ENCODE measurements around the gene CRYBB1. TPM values are rescaled to one million over a fixed set of nuclear protein-coding genes. Genes with fewer than 3 reads are reported as not detected.

The CRYBB1 gene
- total RNA-seq, 1 donor from 2014 or later: not detected

DNA sequence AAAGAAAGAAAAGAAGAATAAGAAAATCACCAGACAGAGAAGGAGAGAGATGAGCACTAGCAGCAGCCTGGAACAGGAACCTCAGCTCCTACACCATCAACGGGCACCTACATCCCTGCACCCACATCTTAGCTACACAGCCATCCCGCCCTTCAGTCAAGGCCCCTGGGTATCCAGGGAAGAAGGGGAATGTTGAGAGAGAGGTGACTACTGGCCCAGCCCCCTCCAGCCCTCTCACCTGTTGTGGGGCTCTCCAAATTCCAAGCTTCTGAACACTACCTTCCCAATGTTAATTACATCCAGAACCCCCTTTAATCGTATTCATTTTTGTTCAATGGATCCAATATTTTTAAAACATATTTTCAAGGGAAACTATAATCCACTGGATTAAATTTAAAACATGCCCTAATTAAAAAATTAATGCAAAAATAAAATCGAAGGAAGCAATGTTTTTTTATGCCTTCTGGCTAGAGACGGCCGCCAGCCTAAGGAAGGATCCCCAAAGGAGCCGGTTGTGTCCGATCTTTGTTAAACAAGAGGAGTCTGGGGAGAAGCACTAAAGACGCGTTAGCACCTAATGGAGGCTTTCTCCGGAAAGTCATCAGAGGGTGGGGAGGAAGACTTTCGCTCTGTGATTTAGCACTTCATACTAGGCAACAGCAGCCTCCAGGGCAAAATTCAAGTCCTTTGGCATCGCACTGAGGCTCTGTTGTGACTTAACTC, 37.4 kb downstream of the CRYBB1 start:
- TF ChIP-seq, protein P1, sequence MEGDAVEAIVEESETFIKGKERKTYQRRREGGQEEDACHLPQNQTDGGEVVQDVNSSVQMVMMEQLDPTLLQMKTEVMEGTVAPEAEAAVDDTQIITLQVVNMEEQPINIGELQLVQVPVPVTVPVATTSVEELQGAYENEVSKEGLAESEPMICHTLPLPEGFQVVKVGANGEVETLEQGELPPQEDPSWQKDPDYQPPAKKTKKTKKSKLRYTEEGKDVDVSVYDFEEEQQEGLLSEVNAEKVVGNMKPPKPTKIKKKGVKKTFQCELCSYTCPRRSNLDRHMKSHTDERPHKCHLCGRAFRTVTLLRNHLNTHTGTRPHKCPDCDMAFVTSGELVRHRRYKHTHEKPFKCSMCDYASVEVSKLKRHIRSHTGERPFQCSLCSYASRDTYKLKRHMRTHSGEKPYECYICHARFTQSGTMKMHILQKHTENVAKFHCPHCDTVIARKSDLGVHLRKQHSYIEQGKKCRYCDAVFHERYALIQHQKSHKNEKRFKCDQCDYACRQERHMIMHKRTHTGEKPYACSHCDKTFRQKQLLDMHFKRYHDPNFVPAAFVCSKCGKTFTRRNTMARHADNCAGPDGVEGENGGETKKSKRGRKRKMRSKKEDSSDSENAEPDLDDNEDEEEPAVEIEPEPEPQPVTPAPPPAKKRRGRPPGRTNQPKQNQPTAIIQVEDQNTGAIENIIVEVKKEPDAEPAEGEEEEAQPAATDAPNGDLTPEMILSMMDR (conservative IDR thresholded peaks at IDR 0.05; ENCODE audit: low read depth, low read length): no peak
- no peak for DNase-seq (ENCODE audit: low read depth)
- no peak overlapping the region for H3K4me3 ChIP-seq (ENCODE audit: low read depth, low read length)

DNA sequence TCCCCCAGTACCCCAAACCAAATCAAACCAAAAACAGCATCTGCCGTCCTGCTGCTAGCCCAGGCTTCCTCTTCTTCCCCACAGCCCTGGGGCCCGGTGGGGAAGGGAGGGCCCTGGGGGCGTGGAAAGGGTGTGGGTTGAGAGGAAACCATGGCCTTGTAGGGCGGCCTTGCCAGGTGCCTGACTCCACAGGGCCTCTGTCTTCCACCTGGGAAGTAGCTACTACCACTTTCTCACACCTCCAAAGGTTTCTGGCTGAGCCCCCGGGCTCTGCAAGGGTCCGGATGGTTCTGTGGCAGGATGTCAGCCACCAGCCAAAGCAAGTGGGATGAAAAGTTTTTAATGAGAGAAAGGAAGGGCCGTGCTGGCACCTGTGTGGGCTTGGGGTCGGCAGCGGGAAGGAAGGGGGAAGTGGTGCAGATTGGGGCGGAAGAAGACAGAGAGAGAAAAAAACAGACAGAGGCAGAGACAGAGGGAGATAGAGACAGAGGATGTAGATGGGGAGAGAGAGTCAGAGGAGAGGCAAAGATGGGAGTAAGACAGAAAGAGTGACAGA, 38.4 kb downstream of the CRYBB1 start:
- H3K4me3 ChIP-seq (ENCODE audit: low read depth, low read length): no peak overlapping the region
- TF ChIP-seq, protein P1 (conservative IDR thresholded peaks at IDR 0.05; ENCODE audit: low read depth, low read length): no peak
- no peak for DNase-seq (ENCODE audit: low read depth)

DNA sequence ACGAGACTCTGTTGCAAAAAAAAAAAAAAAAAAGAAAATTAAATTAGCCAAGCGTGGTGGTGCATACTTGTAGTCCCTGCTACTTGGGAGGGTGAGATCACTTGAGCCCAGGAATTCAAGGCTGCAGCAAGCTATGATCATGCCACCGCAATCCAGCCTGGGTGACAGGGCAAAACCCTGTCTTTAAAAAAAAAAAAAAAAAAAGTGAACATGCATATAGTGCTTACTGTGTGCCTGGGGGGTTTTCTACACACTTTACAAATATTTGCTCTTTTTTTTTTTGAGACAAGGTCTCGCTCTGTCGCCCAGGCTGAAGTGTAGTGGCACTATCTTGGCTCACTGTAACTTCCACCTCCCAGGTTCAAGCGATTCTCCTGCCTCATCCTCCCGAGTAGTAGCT, 40.7 kb downstream of the CRYBB1 start:
- TF ChIP-seq, protein P1 (conservative IDR thresholded peaks at IDR 0.05; ENCODE audit: low read depth, low read length): no peak
- no peak overlapping the region for H3K4me3 ChIP-seq (ENCODE audit: low read depth, low read length)
- no peak for DNase-seq (ENCODE audit: low read depth)

DNA sequence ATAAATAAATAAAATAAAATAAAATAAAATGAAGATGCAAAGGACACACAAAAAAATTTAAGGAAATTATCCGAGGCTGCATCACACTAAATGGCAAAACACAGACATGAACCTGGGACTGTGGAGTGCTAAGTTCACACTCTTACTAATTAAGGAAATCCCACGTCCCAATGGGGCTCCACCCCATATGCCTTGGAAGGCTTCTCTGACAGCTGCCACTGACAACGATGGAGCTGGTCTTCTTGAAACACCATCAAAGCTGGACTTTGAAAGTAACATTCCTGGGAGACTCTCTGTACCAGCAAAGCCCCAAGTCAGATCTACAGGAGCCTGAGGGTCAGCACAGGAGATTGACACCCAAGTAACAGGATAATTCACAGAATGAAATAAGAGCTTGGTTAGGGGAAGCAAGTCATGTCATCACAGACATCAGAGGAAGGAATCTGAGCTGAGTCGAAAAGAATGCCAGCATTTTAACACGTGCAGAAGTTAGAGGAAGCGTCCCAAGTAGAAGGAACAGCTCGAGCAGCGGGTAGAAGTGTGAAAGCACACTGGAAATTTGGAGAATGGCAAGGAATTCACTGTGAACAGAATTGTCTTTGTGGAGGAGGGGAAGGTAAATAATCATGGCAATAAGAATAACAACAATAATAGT, 41.7 kb downstream of the CRYBB1 start:
- TF ChIP-seq, protein P1 (conservative IDR thresholded peaks at IDR 0.05; ENCODE audit: low read depth, low read length): no peak
- DNase-seq (ENCODE audit: low read depth): no peak
- H3K4me3 ChIP-seq (ENCODE audit: low read depth, low read length): no peak overlapping the region

DNA sequence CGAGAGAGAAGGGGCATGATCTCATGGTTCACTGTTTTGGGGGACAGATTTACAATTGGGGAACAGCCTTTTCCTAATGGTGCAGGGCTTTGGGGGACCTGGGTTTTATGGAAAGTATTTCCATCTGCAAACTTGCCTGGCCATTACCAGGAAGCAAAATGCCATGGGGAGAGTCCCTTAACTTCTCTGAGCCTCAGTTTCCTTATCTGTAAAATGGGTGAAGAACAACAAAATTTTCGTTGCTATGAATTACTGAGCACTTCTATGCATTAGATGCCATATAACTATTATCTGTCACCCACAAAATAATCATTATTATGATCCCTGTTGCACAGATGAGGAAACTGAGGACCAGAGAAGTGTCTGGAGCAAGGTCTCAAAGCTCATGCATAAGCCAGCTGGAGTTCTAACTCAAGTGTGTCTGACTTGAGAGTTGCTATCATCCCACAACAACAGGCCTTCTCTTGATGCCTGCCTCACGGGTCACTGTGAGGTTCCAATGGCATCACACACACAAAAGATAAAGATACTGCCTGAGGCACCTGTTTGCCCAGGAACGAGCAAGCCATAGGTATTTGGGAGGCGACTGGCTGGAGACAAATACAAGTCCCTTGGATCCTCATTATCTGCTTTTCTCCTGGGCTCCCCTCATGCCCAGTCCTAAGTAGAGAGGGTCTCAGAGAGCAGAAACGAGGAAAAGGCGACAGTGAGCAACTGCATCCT, 43.7 kb downstream of the CRYBB1 start:
- no peak for DNase-seq (ENCODE audit: low read depth)
- H3K4me3 ChIP-seq (ENCODE audit: low read depth, low read length): no peak overlapping the region
- TF ChIP-seq, protein P1 (conservative IDR thresholded peaks at IDR 0.05; ENCODE audit: low read depth, low read length): no peak

DNA sequence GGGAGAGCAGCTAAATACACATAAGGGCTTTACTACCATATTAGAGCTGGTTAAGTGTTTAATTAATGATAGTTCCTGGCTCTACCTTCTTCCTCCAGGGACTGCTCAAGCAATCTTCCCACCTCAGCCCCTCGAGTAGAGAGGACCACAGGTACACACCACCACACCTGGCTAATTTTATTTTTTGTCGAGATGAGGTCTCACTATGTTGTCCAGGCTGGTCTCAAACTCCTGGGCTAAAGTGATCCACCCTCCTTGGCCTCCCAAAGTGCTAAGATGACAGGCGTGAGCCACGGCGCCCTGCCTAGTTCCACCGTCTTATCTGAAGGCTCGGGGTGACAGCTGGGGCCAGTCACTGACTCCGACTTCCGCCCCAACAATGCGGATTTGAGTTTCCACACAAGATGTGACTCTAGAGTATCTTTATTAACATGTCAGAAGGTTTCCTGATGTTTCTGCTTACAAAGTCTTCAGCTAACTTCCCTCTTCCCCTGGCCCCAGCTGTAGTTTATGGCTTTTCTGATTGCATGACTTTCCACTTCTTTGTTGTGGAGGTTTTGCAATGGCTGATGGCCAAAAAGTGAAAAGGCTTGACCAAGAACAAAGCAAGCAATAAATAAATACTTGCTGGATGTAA, 44.7 kb downstream of the CRYBB1 start:
- TF ChIP-seq, protein P1 (conservative IDR thresholded peaks at IDR 0.05; ENCODE audit: low read depth, low read length): no peak
- DNase-seq (ENCODE audit: low read depth): no peak
- no peak overlapping the region for H3K4me3 ChIP-seq (ENCODE audit: low read depth, low read length)
